Chondrocyte (in vitro differentiated cells): ENCODE results near the gene GRM7. TPM values are rescaled to one million over a fixed set of nuclear protein-coding genes. Genes with fewer than 3 reads are reported as not detected.

Experiments used
- DNase-seq: peaks from one replicate; pipeline ENCODE4 v3.0.0; 2021; ENCODE audit warnings: mixed read lengths, low spot score
- H3K27ac Mint-ChIP-seq: one replicate; pipeline ENCODE4 v1.8.0; 2021; ENCODE audit warnings: mild to moderate bottlenecking, moderate library complexity, mixed read lengths; ENCODE audit not compliant: unreplicated experiment
- H3K27me3 Mint-ChIP-seq: 2 replicates; pipeline ENCODE4 v1.8.0; 2021; ENCODE audit warnings: low read depth, mixed read lengths
- H3K36me3 Mint-ChIP-seq: 2 replicates; pipeline ENCODE4 v1.8.0; 2021; ENCODE audit warnings: low read depth, mixed read lengths
- H3K4me1 Mint-ChIP-seq: 2 replicates; pipeline ENCODE4 v1.8.0; 2021; ENCODE audit warnings: low read depth, mild to moderate bottlenecking, mixed read lengths
- H3K4me3 Mint-ChIP-seq: one replicate; pipeline ENCODE4 v1.8.0; 2021; ENCODE audit warnings: mild to moderate bottlenecking, moderate library complexity, mixed read lengths; ENCODE audit not compliant: unreplicated experiment
- H3K9me3 Mint-ChIP-seq: 2 replicates; pipeline ENCODE4 v1.8.0; 2021; ENCODE audit warnings: low read depth, mixed read lengths
- CTCF ChIP-seq: fragments of 200-600 bp; sonication (generic); IDR thresholded peaks from 2 replicates; pipeline ENCODE4 v1.5.0; 2021; ENCODE audit warnings: antibody characterized with exemption, mild to moderate bottlenecking, moderate library complexity
- total RNA-seq: library from RNA; stranded (reverse); gene quantifications from 3 replicates; pipeline ENCODE4 v1.2.1, GENCODE V29; 2021

Gene GRM7
- total RNA-seq, 1 donor from 2014 or later: not detected

DNA sequence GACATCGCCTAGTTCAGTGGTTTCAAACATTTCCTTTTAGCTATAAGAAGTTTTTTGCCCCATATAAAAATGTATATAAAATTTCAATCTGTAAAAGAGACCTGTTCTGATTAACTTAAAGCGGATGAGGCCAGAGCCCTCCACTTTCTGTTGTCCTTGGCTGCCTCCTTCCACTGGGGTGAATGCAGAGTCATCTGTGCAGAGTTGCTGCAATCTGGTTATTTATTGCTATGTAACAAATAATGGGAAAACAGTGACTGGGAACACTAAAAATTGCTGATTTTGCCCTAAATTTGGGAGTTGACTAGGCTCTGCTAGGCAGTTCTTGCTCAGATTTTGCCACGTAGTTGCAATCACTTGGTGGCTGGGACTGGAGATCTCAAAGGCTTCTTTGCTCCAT is 637.8 kb downstream of the GRM7 start:
- H3K36me3 Mint-ChIP-seq: peaks cover 2% of the 10 kb centered on the region
- DNase-seq: no peak
- H3K27me3 Mint-ChIP-seq: no peaks in the 10 kb centered on the region
- no peak overlapping the region for H3K27ac Mint-ChIP-seq
- peaks cover 5% of the 10 kb centered on the region for H3K4me1 Mint-ChIP-seq
- peaks cover 16% of the 10 kb centered on the region for H3K9me3 Mint-ChIP-seq
- TF ChIP-seq CTCF: no peak
- H3K4me3 Mint-ChIP-seq: no peak overlapping the region

DNA sequence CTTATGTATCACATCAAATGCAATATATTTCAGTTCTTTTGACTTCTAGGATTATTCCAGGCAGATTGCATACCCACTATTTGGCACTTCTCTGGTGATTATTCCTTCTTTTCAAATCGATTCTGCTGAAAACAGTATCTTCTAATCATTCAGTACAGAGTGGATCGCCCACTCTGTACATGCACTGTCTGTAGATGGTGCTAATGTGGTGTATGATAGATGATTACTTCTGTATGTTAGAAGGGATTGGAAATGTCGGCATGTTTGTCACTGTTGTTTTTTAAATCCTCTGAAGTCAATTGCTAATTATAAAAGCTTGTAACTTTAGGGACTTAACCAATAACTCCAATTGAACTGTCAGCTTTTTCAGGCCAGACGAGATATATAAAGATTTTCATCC is 642.5 kb downstream of the GRM7 start:
- no peak for DNase-seq
- TF ChIP-seq CTCF: peak; percentile 26
- H3K36me3 Mint-ChIP-seq: no peaks in the 10 kb centered on the region
- no peak overlapping the region for H3K4me3 Mint-ChIP-seq
- H3K27ac Mint-ChIP-seq: peak overlapping the region; percentile 9
- peaks cover 11% of the 10 kb centered on the region for H3K9me3 Mint-ChIP-seq
- H3K4me1 Mint-ChIP-seq: peaks cover 39% of the 10 kb centered on the region
- no peaks in the 10 kb centered on the region for H3K27me3 Mint-ChIP-seq

- Mint-ChIP-seq H3K27me3 (no peaks in the 10 kb centered on the region), H3K4me1 (peaks cover 53% of the 10 kb centered on the region), H3K27ac (peak overlapping the region; percentile 46), H3K36me3 (no peaks in the 10 kb centered on the region), H3K4me3 (no peak overlapping the region), H3K9me3 (peaks cover 8% of the 10 kb centered on the region)
- peak; percentile 62 for TF ChIP-seq CTCF
- no peak for DNase-seq
These were observed 644.2 kb downstream of the GRM7 start for GRCh38 chr3:7504886-7505775.

- no peak for DNase-seq
- H3K27me3 Mint-ChIP-seq: peaks cover 2% of the 10 kb centered on the region
- no peak overlapping the region for H3K4me3 Mint-ChIP-seq
These were observed 645.8 kb downstream of the GRM7 start for GRCh38 chr3:7506606-7507180.

More at GRCh38 chr3:7506606-7507180, 645.8 kb downstream of the GRM7 start:
- H3K27ac Mint-ChIP-seq: peak overlapping the region; percentile 46
- H3K36me3 Mint-ChIP-seq: no peaks in the 10 kb centered on the region
- peaks cover 7% of the 10 kb centered on the region for H3K9me3 Mint-ChIP-seq
- peaks cover 60% of the 10 kb centered on the region for H3K4me1 Mint-ChIP-seq
- no peak for TF ChIP-seq CTCF
